Keratinocyte (primary cell): ENCODE results near the gene SLC4A9. TPM values are rescaled to one million over a fixed set of nuclear protein-coding genes. Genes with fewer than 3 reads are reported as not detected.
A peak's percentile ranks its signal among the peaks of the same experiment; 100 is the strongest.

Experiments used
- DNase-seq: peaks from one replicate; pipeline ENCODE4 v3.0.0-alpha.2; 2011; ENCODE audit warnings: low read depth, missing footprints, low spot score
- FAIRE-seq: peaks from 2 replicates; lab custom pipeline; 2011; peaks lifted over from hg19 to GRCh38; lab: Jason Lieb, UNC
- H2AFZ ChIP-seq: 2 replicates; pipeline ENCODE4 v1.6.0; 2012; ENCODE audit warnings: low read length, control low read depth, inconsistent platforms; ENCODE audit not compliant: control insufficient read depth
- H3K27ac ChIP-seq: 2 replicates; pipeline ENCODE4 v1.5.1; 2011; ENCODE audit warnings: low read length; ENCODE audit not compliant: control insufficient read depth, insufficient read depth
- H3K27me3 ChIP-seq: 3 replicates; pipeline ENCODE4 v1.6.0; 2011; ENCODE audit warnings: low read length; ENCODE audit not compliant: control insufficient read depth, insufficient read depth; ENCODE audit errors: extremely low read depth
- H3K36me3 ChIP-seq, 2 experiments: 2 replicates in 1 of 2; 3 replicates in 1 of 2; pipeline ENCODE4 v1.5.1; 2011; ENCODE audit warnings: low read length in 2 of 2, mild to moderate bottlenecking in 1 of 2; ENCODE audit not compliant: control insufficient read depth in 2 of 2, insufficient read depth in 2 of 2; ENCODE audit errors: extremely low read depth in 1 of 2
- H3K4me1 ChIP-seq: 3 replicates; pipeline ENCODE4 v1.5.1; 2011; ENCODE audit warnings: low read length; ENCODE audit not compliant: control insufficient read depth, insufficient read depth; ENCODE audit errors: extremely low read depth
- H3K4me2 ChIP-seq: 3 replicates; pipeline ENCODE4 v1.6.0; 2011; ENCODE audit warnings: low read depth, low read length; ENCODE audit not compliant: control insufficient read depth, insufficient read depth; ENCODE audit errors: extremely low read depth
- H3K4me3 ChIP-seq, 3 experiments: fragments of 200-600 bp in 1 of 3; sonication (generic) in 1 of 3; 2 replicates in 2 of 3; 3 replicates in 1 of 3; pipeline ENCODE4 v1.5.1; 2011 to 2016; ENCODE audit warnings: low read length in 3 of 3, mild to moderate bottlenecking in 3 of 3, control low read depth in 2 of 3, inconsistent platforms in 1 of 3, low read depth in 1 of 3, mixed read lengths in 1 of 3, mixed run types in 1 of 3, moderate library complexity in 1 of 3; ENCODE audit not compliant: control insufficient read depth in 2 of 3, insufficient read depth in 2 of 3; ENCODE audit errors: extremely low read depth in 1 of 3
- H3K79me2 ChIP-seq: 2 replicates; pipeline ENCODE4 v1.6.0; 2012; ENCODE audit warnings: low read length; ENCODE audit not compliant: control insufficient read depth, insufficient read depth
- H3K9ac ChIP-seq: 3 replicates; pipeline ENCODE4 v1.6.0; 2011; ENCODE audit warnings: low read length; ENCODE audit not compliant: control insufficient read depth, insufficient read depth; ENCODE audit errors: extremely low read depth
- H3K9me1 ChIP-seq: 3 replicates; pipeline ENCODE4 v1.6.0; 2011; ENCODE audit warnings: low read length; ENCODE audit not compliant: control insufficient read depth, insufficient read depth; ENCODE audit errors: extremely low read depth
- H3K9me3 ChIP-seq: 2 replicates; pipeline ENCODE4 v1.5.1; 2012; ENCODE audit warnings: low read depth, low read length; ENCODE audit not compliant: control insufficient read depth
- H4K20me1 ChIP-seq: 3 replicates; pipeline ENCODE4 v1.6.0; 2011; ENCODE audit warnings: low read length; ENCODE audit not compliant: control insufficient read depth, insufficient read depth; ENCODE audit errors: extremely low read depth
- CTCF ChIP-seq, 3 experiments: IDR thresholded peaks in 1 of 3; conservative IDR thresholded peaks in 1 of 3; optimal IDR thresholded peaks in 1 of 3; 2 replicates in 2 of 3; 3 replicates in 1 of 3; pipeline versions ENCODE3 to v1.5.1; 2011; ENCODE audit warnings: low read length in 3 of 3, mild to moderate bottlenecking in 3 of 3, moderate library complexity in 2 of 3, control low read depth in 1 of 3, inconsistent platforms in 1 of 3; ENCODE audit not compliant: insufficient read depth in 2 of 3; ENCODE audit errors: extremely low read depth in 1 of 3
- EZH2 ChIP-seq: IDR thresholded peaks from one replicate; pipeline ENCODE4 v1.6.1; 2012; ENCODE audit warnings: inconsistent platforms, mild to moderate bottlenecking, low read length, moderate library complexity
- dilution Hi-C: fragments of 300-500 bp; cut with MboI; formaldehyde crosslinking; loops from one replicate; pipeline ENCODE4 v1.7.0; 2020; ENCODE audit warnings: low sequenced_read_pairs; ENCODE audit not compliant: extremely low pct_ligation_motif_present
- polyA plus RNA-seq, 5 experiments: library from polyadenylated mRNA; depleted of rRNA in 3 of 5; stranded (reverse) in 3 of 5; stranded (forward) in 1 of 5; unstranded in 1 of 5; fragments of >200 nt; gene quantifications; 1 replicate in 1 of 5; 2 replicates in 3 of 5; 3 replicates in 1 of 5; pipeline versions ENCODE4 v1.2.1 to v1.2.3, GENCODE V29; 2011 to 2012; ENCODE audit warnings: missing spikeins in 2 of 5, low read depth in 1 of 5, low replicate concordance in 1 of 5

Gene SLC4A9
- polyA plus RNA-seq, 1 donor (not counting 4 experiments of a cell fraction or from before 2014, with no cell fraction given) = 0.07 TPM

- H3K9ac ChIP-seq = no peak overlapping the region
- H3K36me3 ChIP-seq = no peaks in the 10 kb centered on the region
- DNase-seq = no peak
- H3K4me2 ChIP-seq = no peak overlapping the region
- no peaks in the 10 kb centered on the region for H4K20me1 ChIP-seq
- TF ChIP-seq EZH2 (no peak), CTCF (optimal IDR thresholded peaks at IDR 0.05 in 1 of 3, IDR thresholded peaks at IDR 0.05 in 1 of 3, conservative IDR thresholded peaks at IDR 0.05 in 1 of 3; ENCODE audit: extremely low read depth in 1 of 3, insufficient read depth in 2 of 3, low read length in 3 of 3) (no peak)
- H3K27ac ChIP-seq = no peak overlapping the region
- dilution Hi-C loops = no loop called here
- no peak for FAIRE-seq
- no peak overlapping the region for H2AFZ ChIP-seq
- no peaks in the 10 kb centered on the region for H3K27me3 ChIP-seq
- peaks cover 4% of the 10 kb centered on the region for H3K9me1 ChIP-seq
- H3K4me3 ChIP-seq = no peak overlapping the region
- H3K9me3 ChIP-seq = no peaks in the 10 kb centered on the region
- H3K4me1 ChIP-seq = peaks cover 25% of the 10 kb centered on the region
- H3K79me2 ChIP-seq = no peaks in the 10 kb centered on the region
Observed at GRCh38 chr5:140364472-140364765, 4.4 kb downstream of the SLC4A9 start.

GRCh38 chr5:140365282-140365681 lies 5.3 kb downstream of the SLC4A9 start:
- Histone ChIP-seq H3K4me3 (no peak overlapping the region), H3K4me1 (peaks cover 25% of the 10 kb centered on the region), H3K9me3 (no peaks in the 10 kb centered on the region), H3K27ac (no peak overlapping the region), H3K36me3 (no peaks in the 10 kb centered on the region), H3K9me1 (peaks cover 4% of the 10 kb centered on the region), H3K9ac (no peak overlapping the region), H3K4me2 (peak overlapping the region; percentile 9), H2AFZ (peak overlapping the region; percentile 46), H4K20me1 (no peaks in the 10 kb centered on the region), H3K79me2 (no peaks in the 10 kb centered on the region), H3K27me3 (no peaks in the 10 kb centered on the region)
- dilution Hi-C loops = no loop called here
- TF ChIP-seq EZH2 (no peak), CTCF (optimal IDR thresholded peaks at IDR 0.05 in 1 of 3, IDR thresholded peaks at IDR 0.05 in 1 of 3, conservative IDR thresholded peaks at IDR 0.05 in 1 of 3; ENCODE audit: extremely low read depth in 1 of 3, insufficient read depth in 2 of 3, low read length in 3 of 3) (no peak)
- FAIRE-seq (peak; percentile 90), DNase-seq (no peak)
